HepG2 (cell line): ENCODE measurements around the gene CIITA. TPM values are rescaled to one million over a fixed set of nuclear protein-coding genes. Genes with fewer than 3 reads are reported as not detected.
A peak's percentile ranks its signal among the peaks of the same experiment; 100 is the strongest.

Experiments
- ELF4 ChIP-seq: sonication (generic); formaldehyde crosslinking; IDR thresholded peaks from 2 replicates; pipeline ENCODE4 v1.5.0; 2020; ENCODE audit warnings: missing genetic modification reagents, mild to moderate bottlenecking, moderate library complexity, borderline replicate concordance
- PATZ1 ChIP-seq: sonication (generic); formaldehyde crosslinking; IDR thresholded peaks from 2 replicates; pipeline ENCODE4 v1.4.0; 2020; ENCODE audit warnings: missing genetic modification reagents
- SALL1 ChIP-seq: sonication (generic); formaldehyde crosslinking; IDR thresholded peaks from 2 replicates; pipeline ENCODE4 v1.8.0; 2022; ENCODE audit warnings: mild to moderate bottlenecking, missing genetic modification reagents
- SNRNP70 ChIP-seq: fragments of 200-400 bp; formaldehyde crosslinking; IDR thresholded peaks from 2 replicates; pipeline ENCODE4 v1.6.1; 2017; ENCODE audit warnings: mild to moderate bottlenecking, low read depth, low read length, moderate library complexity
- TFDP1 ChIP-seq: IDR thresholded peaks from 2 replicates; pipeline ENCODE4 v1.6.1; 2016; ENCODE audit warnings: missing compliant biosample characterization, missing genetic modification reagents, borderline replicate concordance
- ZMYM2 ChIP-seq: sonication (generic); formaldehyde crosslinking; IDR thresholded peaks from 2 replicates; pipeline ENCODE4 v1.8.0; 2022; ENCODE audit warnings: mild to moderate bottlenecking, missing genetic modification reagents
- ZNF205 ChIP-seq: IDR thresholded peaks from 2 replicates; pipeline ENCODE4 v1.6.1; 2018; ENCODE audit warnings: missing biosample characterization, missing genetic modification reagents
- ZNF383 ChIP-seq: sonication (generic); formaldehyde crosslinking; IDR thresholded peaks from 2 replicates; pipeline ENCODE4 v1.4.0; 2020; ENCODE audit warnings: missing genetic modification reagents, mild to moderate bottlenecking, borderline replicate concordance
- ZNF576 ChIP-seq: sonication (generic); formaldehyde crosslinking; IDR thresholded peaks from 2 replicates; pipeline ENCODE4 v1.4.0; 2020; ENCODE audit warnings: mild to moderate bottlenecking, missing genetic modification reagents
- ZNF607 ChIP-seq: sonication (generic); formaldehyde crosslinking; IDR thresholded peaks from 2 replicates; pipeline ENCODE4 v1.5.1; 2020; ENCODE audit warnings: missing genetic modification reagents, mild to moderate bottlenecking, borderline replicate concordance
- ZNF614 ChIP-seq: IDR thresholded peaks from 2 replicates; pipeline ENCODE4 v1.6.1; 2018; ENCODE audit warnings: missing biosample characterization, missing genetic modification reagents, inconsistent platforms, borderline replicate concordance
- polyA plus RNA-seq, 8 experiments: library from polyadenylated mRNA; depleted of rRNA in 3 of 8; stranded (reverse) in 7 of 8; unstranded in 1 of 8; fragments of >200 nt; fragmentation: Illumina TruSeq in 4 of 8; extraction: Trizol in 4 of 8; gene quantifications; 2 replicates each; pipeline versions ENCODE4 v1.2.1 to v1.2.3, GENCODE V29; 2011 to 2016; ENCODE audit warnings: low read depth in 4 of 8, missing spikeins in 1 of 8, mixed read lengths in 1 of 8; ENCODE audit not compliant: insufficient read depth in 1 of 8
- total RNA-seq, 5 experiments: library from RNA; depleted of rRNA; stranded (reverse); fragments of >200 nt; fragmentation: Illumina TruSeq; extraction: Trizol; gene quantifications; 2 replicates each; pipeline ENCODE4 v1.2.3, GENCODE V29; 2016; ENCODE audit warnings: low read depth in 1 of 5
- TF ChIP-seq, protein P1 (sequence below): sonication (generic); formaldehyde crosslinking; IDR thresholded peaks from 2 replicates; pipeline ENCODE4 v1.5.0; 2020; ENCODE audit warnings: mild to moderate bottlenecking, missing genetic modification reagents, moderate library complexity
- TF ChIP-seq, protein P2 (sequence below): sonication (generic); formaldehyde crosslinking; IDR thresholded peaks from 2 replicates; pipeline ENCODE4 v1.5.1; 2020; ENCODE audit warnings: missing genetic modification reagents, mild to moderate bottlenecking, borderline replicate concordance
- TF ChIP-seq, protein P3 (sequence below): sonication (generic); formaldehyde crosslinking; IDR thresholded peaks from 2 replicates; pipeline ENCODE4 v1.5.1; 2020; ENCODE audit warnings: mild to moderate bottlenecking, missing genetic modification reagents, moderate library complexity

Gene CIITA
- total and polyA plus RNA-seq, 2 of the 13 experiments (the other 11 are each of a cell fraction or from before 2014, with no cell fraction given), result 0.08 to 0.09 TPM

- TF ChIP-seq ZNF607 (CRISPR knock-in tag) (peak; percentile 35; the same call in 1 of the 2 replicates), SNRNP70 (no peak), ZNF576 (no peak), ELF4 (CRISPR knock-in tag) (no peak), ZNF383 (CRISPR knock-in tag) (0 out of 2 replicates have a peak, but pooled peaks have one; percentile 57), ZNF614 (CRISPR knock-in tag) (peak; percentile 80; the same call in 1 of the 2 replicates), TFDP1 (peak; percentile 26; the same call in 1 of the 2 replicates), ZNF205 (CRISPR knock-in tag) (0 out of 2 replicates have a peak, but pooled peaks have one; percentile 31), PATZ1 (CRISPR knock-in tag) (peak; percentile 53), ZMYM2 (CRISPR knock-in tag) (no peak), SALL1 (peak; percentile 75)
- TF ChIP-seq, protein P1, sequence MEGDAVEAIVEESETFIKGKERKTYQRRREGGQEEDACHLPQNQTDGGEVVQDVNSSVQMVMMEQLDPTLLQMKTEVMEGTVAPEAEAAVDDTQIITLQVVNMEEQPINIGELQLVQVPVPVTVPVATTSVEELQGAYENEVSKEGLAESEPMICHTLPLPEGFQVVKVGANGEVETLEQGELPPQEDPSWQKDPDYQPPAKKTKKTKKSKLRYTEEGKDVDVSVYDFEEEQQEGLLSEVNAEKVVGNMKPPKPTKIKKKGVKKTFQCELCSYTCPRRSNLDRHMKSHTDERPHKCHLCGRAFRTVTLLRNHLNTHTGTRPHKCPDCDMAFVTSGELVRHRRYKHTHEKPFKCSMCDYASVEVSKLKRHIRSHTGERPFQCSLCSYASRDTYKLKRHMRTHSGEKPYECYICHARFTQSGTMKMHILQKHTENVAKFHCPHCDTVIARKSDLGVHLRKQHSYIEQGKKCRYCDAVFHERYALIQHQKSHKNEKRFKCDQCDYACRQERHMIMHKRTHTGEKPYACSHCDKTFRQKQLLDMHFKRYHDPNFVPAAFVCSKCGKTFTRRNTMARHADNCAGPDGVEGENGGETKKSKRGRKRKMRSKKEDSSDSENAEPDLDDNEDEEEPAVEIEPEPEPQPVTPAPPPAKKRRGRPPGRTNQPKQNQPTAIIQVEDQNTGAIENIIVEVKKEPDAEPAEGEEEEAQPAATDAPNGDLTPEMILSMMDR (CRISPR knock-in tag), result peak; percentile 99
- TF ChIP-seq, protein P2, sequence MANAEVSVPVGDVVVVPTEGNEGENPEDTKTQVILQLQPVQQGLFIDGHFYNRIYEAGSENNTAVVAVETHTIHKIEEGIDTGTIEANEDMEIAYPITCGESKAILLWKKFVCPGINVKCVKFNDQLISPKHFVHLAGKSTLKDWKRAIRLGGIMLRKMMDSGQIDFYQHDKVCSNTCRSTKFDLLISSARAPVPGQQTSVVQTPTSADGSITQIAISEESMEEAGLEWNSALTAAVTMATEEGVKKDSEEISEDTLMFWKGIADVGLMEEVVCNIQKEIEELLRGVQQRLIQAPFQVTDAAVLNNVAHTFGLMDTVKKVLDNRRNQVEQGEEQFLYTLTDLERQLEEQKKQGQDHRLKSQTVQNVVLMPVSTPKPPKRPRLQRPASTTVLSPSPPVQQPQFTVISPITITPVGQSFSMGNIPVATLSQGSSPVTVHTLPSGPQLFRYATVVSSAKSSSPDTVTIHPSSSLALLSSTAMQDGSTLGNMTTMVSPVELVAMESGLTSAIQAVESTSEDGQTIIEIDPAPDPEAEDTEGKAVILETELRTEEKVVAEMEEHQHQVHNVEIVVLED (CRISPR knock-in tag), result peak; percentile 35; the same call in 1 of the 2 replicates
- TF ChIP-seq, protein P3, sequence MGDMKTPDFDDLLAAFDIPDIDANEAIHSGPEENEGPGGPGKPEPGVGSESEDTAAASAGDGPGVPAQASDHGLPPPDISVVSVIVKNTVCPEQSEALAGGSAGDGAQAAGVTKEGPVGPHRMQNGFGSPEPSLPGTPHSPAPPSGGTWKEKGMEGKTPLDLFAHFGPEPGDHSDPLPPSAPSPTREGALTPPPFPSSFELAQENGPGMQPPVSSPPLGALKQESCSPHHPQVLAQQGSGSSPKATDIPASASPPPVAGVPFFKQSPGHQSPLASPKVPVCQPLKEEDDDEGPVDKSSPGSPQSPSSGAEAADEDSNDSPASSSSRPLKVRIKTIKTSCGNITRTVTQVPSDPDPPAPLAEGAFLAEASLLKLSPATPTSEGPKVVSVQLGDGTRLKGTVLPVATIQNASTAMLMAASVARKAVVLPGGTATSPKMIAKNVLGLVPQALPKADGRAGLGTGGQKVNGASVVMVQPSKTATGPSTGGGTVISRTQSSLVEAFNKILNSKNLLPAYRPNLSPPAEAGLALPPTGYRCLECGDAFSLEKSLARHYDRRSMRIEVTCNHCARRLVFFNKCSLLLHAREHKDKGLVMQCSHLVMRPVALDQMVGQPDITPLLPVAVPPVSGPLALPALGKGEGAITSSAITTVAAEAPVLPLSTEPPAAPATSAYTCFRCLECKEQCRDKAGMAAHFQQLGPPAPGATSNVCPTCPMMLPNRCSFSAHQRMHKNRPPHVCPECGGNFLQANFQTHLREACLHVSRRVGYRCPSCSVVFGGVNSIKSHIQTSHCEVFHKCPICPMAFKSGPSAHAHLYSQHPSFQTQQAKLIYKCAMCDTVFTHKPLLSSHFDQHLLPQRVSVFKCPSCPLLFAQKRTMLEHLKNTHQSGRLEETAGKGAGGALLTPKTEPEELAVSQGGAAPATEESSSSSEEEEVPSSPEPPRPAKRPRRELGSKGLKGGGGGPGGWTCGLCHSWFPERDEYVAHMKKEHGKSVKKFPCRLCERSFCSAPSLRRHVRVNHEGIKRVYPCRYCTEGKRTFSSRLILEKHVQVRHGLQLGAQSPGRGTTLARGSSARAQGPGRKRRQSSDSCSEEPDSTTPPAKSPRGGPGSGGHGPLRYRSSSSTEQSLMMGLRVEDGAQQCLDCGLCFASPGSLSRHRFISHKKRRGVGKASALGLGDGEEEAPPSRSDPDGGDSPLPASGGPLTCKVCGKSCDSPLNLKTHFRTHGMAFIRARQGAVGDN (CRISPR knock-in tag), result peak; percentile 66
Observed at GRCh38 chr16:10918294-10919002, 41.4 kb downstream of the CIITA start (continued).
